Adrenal gland (tissue), 12 donors: ENCODE measurements around the gene UPP2. TPM values are rescaled to one million over a fixed set of nuclear protein-coding genes. Genes with fewer than 3 reads are reported as not detected.

ENCODE experiments used
- DNase-seq, 7 donors: peaks; one replicate each; pipeline ENCODE4 v3.0.0-alpha.2; 2019 to 2020
- H3K27ac ChIP-seq, 5 donors: fragments of 200-600 bp; sonication (generic) in 4 of 5; 1 replicate in 3 of 5; 2 replicates in 2 of 5; pipeline versions ENCODE4 v1.5.1 to v1.8.0; 2016 to 2020; ENCODE audit warnings: mild to moderate bottlenecking in 1 of 5
- H3K27me3 ChIP-seq: fragments of 200-600 bp; 2 replicates; pipeline ENCODE4 v1.8.0; 2021
- H3K36me3 ChIP-seq, 2 donors: fragments of 200-600 bp; replicated peaks in 1 of 2; 1 replicate in 1 of 2; 2 replicates in 1 of 2; pipeline versions ENCODE4 v1.5.1 to v1.8.0; 2018 to 2022
- H3K4me1 ChIP-seq, 2 donors: fragments of 200-600 bp; replicated peaks in 1 of 2; 1 replicate in 1 of 2; 2 replicates in 1 of 2; pipeline versions ENCODE4 v1.5.1 to v1.8.0; 2018 to 2021
- H3K4me3 ChIP-seq, 4 donors: fragments of 200-600 bp; sonication (generic) in 3 of 4; one replicate each; pipeline ENCODE4 v1.5.1; 2016 to 2018
- H3K9me3 ChIP-seq, 3 donors: fragments of 200-600 bp; sonication (generic) in 1 of 3; replicated peaks in 1 of 3; 1 replicate in 2 of 3; 2 replicates in 1 of 3; pipeline versions ENCODE4 v1.5.1 to v1.8.0; 2016 to 2021
- CTCF ChIP-seq, 6 experiments: fragments of 450-650 bp in 4 of 6; fragments of 200-600 bp in 2 of 6; sonication (generic) in 1 of 6; IDR thresholded peaks; 1 replicate in 5 of 6; 2 replicates in 1 of 6; pipeline versions ENCODE4 v1.5.1 to v1.8.0; 2016 to 2021; ENCODE audit warnings: antibody characterized with exemption in 6 of 6, mild to moderate bottlenecking in 2 of 6, moderate library complexity in 1 of 6
- POLR2A ChIP-seq, 2 donors: fragments of 450-650 bp; IDR thresholded peaks; one replicate each; pipeline ENCODE4 v1.6.1; 2017; ENCODE audit warnings: antibody characterized with exemption in 2 of 2, mild to moderate bottlenecking in 2 of 2, moderate library complexity in 1 of 2
- WGBS, 4 donors: extraction: QIAGEN DNeasy Blood & Tissue Kit in 2 of 4; methylation state at CpG; one replicate each; pipeline versions ENCODE4 v1.1.5 to v1.1.7; 2013 to 2017; 5-methylcytosine and 5-hydroxymethylcytosine counted together
- intact Hi-C, 2 donors: fragments of 100-400 bp; cut with DNase I; formaldehyde crosslinking; loops; one replicate each; pipeline versions ENCODE4 v1.14.1 to v1.15.0; 2022 to 2023
- polyA plus RNA-seq, 3 donors: library from polyadenylated mRNA; stranded (reverse); fragments of 200-250 nt in 2 of 3; fragments of 350-450 nt in 1 of 3; fragmentation: Illumina TruSeq in 1 of 3; extraction: RNeasy Lipid Tissue Mini Kit (QIAGEN cat#74804) in 1 of 3; gene quantifications; one replicate each; pipeline ENCODE4 v1.2.3, GENCODE V29; 2013 to 2014
- total RNA-seq, 9 donors: library from RNA; depleted of rRNA in 4 of 9; stranded (reverse); fragments of >200 nt in 4 of 9; fragments of 120-200 nt in 1 of 9; fragmentation: NEBNext Ultra II Directional in 1 of 9; extraction: Animal tissue kit (Norgen Biotek cat#: 25700) in 1 of 9; gene quantifications; one replicate each; pipeline versions ENCODE4 v1.1.0 to v1.2.4, GENCODE V29; 2013 to 2023
- donor health status: healthy with polysubstance abuse.
- donor health status: Bipolar disorder and iron deficiency.
- donor health status: DM: yes; HTN: yes; CAD: no.
- donor health status: DM: no; HTN: no; CAD: no.
- donor health status: DM: no; HTN: no; CAD: no.
- donor health status: DM: yes; HTN: yes; CAD: no.

UPP2 gene
- total and polyA plus RNA-seq, 12 donors, result 0.05 to 0.18 (median 0.07) TPM; not detected in 6

GRCh38 chr2:158184556-158185343 is 83.1 kb downstream of the UPP2 start:
- 91 to 94% (median 93%) methylated on average over 3 of the region's 3 CpGs for WGBS, 4 donors
- intact Hi-C loops, result loop anchor here in 1 of 2 donors (10.0 kb wide), 1 partner anchor 560 kb away; no protein-coding TSS in a partner anchor
- Histone ChIP-seq H3K27ac (no peak overlapping the region), H3K36me3 (no peaks in the 10 kb centered on the region), H3K9me3 (no peaks in the 10 kb centered on the region), H3K4me1 (no peaks in the 10 kb centered on the region), H3K4me3 (no peak overlapping the region), H3K27me3 (no peaks in the 10 kb centered on the region)
- no peak for TF ChIP-seq POLR2A (IDR thresholded peaks at IDR 0.05)
- TF ChIP-seq CTCF (IDR thresholded peaks at IDR 0.05), result no peak
- DNase-seq, result no peak

Other genes starting within 250 kb of the UPP2 start
- gene ACVR1, start 225.5 kb upstream of the UPP2 start, total RNA-seq, result 10 to 100 TPM in 8 of 9 donors, 1 to 10 TPM in 1; 7.4 to 25.0 (median 17.4) TPM
- gene ACVR1, start 225.5 kb upstream of the UPP2 start, polyA plus RNA-seq, result 10 to 100 TPM in 1 of 3 donors, 1 to 10 TPM in 2; 4.6 to 15.1 (median 5.6) TPM